OCI-LY3 (cell line): ENCODE data around the gene DENND4A.

Experiments
- H2AFZ ChIP-seq: fragments of 200-600, 300-600 bp; shearing (Covaris generic); 2 replicates; pipeline ENCODE4 v1.6.0; 2014; ENCODE audit warnings: antibody characterized with exemption, low read depth, low read length
- H3K27ac ChIP-seq: fragments of 200-600, 300-600 bp; sonication (generic); 2 replicates; pipeline ENCODE4 v1.5.1; 2014; ENCODE audit warnings: mild to moderate bottlenecking, low read length, moderate library complexity, mixed read lengths
- H3K27me3 ChIP-seq: fragments of 200-600, 300-600 bp; sonication (generic); 2 replicates; pipeline ENCODE4 v1.6.1; 2014; ENCODE audit warnings: low read depth, low read length, mixed read lengths
- H3K36me3 ChIP-seq: fragments of 200-600, 300-600 bp; sonication (generic); replicated peaks from 2 replicates; pipeline ENCODE3; 2014; ENCODE audit warnings: low read depth, low read length, mixed read lengths
- H3K4me1 ChIP-seq: fragments of 300-600, 200-600 bp; sonication (generic); 2 replicates; pipeline ENCODE4 v1.6.1; 2014; ENCODE audit warnings: low read length, mixed read lengths
- H3K4me2 ChIP-seq: fragments of 200-600, 300-600 bp; sonication (generic); 2 replicates; pipeline ENCODE4 v1.6.1; 2014; ENCODE audit warnings: low read length, mixed read lengths
- H3K4me3 ChIP-seq: fragments of 300-600, 200-600 bp; sonication (generic); 2 replicates; pipeline ENCODE4 v1.5.1; 2014; ENCODE audit warnings: antibody characterized with exemption, mild to moderate bottlenecking, low read length, moderate library complexity
- H3K79me2 ChIP-seq: fragments of 300-600, 200-600 bp; shearing (Covaris generic); 2 replicates; pipeline ENCODE4 v1.6.1; 2014; ENCODE audit warnings: mild to moderate bottlenecking, low read length, mixed read lengths
- H3K9ac ChIP-seq: fragments of 300-600, 200-600 bp; shearing (Covaris generic); 2 replicates; pipeline ENCODE4 v1.6.0; 2014; ENCODE audit warnings: mild to moderate bottlenecking, low read length, moderate library complexity
- H3K9me3 ChIP-seq: fragments of 200-600, 300-600 bp; shearing (Covaris generic); 2 replicates; pipeline ENCODE4 v1.6.1; 2014; ENCODE audit warnings: low read length, mixed read lengths; ENCODE audit not compliant: insufficient read depth
- H4K20me1 ChIP-seq: fragments of 200-600, 300-600 bp; sonication (generic); 2 replicates; pipeline ENCODE4 v1.6.1; 2016; ENCODE audit warnings: low read length, mixed read lengths; ENCODE audit not compliant: insufficient read depth
- EZH2phosphoT487 ChIP-seq: fragments of 200-600 bp; shearing (Covaris generic); IDR thresholded peaks from 2 replicates; pipeline ENCODE4 v1.6.1; 2018; ENCODE audit warnings: antibody characterized with exemption, mixed run types, low read depth
- TF ChIP-seq, protein P1 (sequence below): fragments of 200-600, 300-600 bp; sonication (generic); IDR thresholded peaks from 2 replicates; pipeline ENCODE4 v1.5.1; 2014; ENCODE audit warnings: antibody characterized with exemption, low read length, low read depth

Gene DENND4A

DNA sequence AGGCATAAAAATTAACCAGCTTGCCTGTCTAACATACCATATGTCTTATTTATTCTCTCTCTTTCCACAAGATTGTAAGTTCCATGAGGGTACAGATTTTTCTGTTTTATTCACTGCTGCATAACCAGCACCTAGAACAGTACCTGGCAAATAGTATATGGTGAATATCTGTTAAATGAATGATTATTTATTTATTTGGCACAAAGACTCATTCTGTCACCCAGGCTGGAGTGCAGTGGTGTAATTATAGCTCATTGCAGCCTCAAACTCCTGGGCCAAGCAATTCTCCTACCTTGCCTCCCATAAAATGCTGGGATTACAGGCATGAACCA is 24.9 kb downstream of the DENND4A start:
- H3K36me3 ChIP-seq = peaks cover 5% of the 10 kb centered on the region
- H3K27ac ChIP-seq = no peak overlapping the region
- no peak overlapping the region for H3K4me2 ChIP-seq

DNA sequence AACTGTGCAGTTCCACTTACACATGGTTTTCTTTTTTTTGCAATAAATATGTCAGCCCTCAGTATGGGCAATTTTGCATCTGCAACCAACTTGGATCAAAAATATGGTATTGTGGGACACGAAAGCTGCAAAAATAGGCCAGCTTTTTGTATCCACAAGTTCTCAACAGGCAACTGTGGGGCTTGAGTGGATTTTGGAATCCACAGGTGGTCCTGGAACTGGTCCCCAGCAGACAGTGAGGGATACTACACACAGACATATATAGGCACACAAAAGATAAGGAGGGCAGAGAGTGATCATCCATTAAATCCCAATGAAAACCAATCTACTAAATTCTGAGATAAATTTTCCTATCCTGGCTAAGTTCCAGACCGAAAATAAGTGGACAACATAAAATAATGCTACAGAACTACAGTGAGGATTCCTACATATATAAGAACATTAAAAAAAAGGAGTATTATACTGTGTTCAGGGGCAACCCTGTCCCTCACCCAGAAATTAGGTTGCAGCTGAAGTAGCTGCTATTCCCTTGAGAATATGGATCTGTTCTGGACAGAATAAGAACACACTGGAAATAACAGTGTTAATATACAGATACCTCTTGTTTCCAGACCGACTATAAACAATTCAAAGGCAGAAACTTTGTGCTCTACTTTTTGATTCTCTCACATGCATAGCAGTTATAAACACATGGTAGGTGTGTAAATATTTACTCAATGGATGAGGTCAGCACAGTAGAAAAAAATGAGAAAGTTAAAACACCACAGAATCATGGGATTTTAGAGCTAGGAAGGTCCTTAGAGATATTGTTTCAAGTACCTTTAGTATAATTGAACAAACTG is 25.4 kb downstream of the DENND4A start:
- peaks cover 18% of the 10 kb centered on the region for H3K4me1 ChIP-seq
- H3K36me3 ChIP-seq = no peaks in the 10 kb centered on the region
- H3K27me3 ChIP-seq = no peaks in the 10 kb centered on the region
- H2AFZ ChIP-seq = no peak overlapping the region
- peaks cover 88% of the 10 kb centered on the region for H4K20me1 ChIP-seq
- H3K9ac ChIP-seq = no peak overlapping the region
- H3K27ac ChIP-seq = no peak overlapping the region
- H3K4me2 ChIP-seq = no peak overlapping the region
- H3K79me2 ChIP-seq = peaks cover 99% of the 10 kb centered on the region
- H3K4me3 ChIP-seq = no peak overlapping the region
- H3K9me3 ChIP-seq = no peaks in the 10 kb centered on the region
- TF ChIP-seq EZH2phosphoT487 = no peak
- TF ChIP-seq, protein P1, sequence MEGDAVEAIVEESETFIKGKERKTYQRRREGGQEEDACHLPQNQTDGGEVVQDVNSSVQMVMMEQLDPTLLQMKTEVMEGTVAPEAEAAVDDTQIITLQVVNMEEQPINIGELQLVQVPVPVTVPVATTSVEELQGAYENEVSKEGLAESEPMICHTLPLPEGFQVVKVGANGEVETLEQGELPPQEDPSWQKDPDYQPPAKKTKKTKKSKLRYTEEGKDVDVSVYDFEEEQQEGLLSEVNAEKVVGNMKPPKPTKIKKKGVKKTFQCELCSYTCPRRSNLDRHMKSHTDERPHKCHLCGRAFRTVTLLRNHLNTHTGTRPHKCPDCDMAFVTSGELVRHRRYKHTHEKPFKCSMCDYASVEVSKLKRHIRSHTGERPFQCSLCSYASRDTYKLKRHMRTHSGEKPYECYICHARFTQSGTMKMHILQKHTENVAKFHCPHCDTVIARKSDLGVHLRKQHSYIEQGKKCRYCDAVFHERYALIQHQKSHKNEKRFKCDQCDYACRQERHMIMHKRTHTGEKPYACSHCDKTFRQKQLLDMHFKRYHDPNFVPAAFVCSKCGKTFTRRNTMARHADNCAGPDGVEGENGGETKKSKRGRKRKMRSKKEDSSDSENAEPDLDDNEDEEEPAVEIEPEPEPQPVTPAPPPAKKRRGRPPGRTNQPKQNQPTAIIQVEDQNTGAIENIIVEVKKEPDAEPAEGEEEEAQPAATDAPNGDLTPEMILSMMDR = no peak

More for the DNA sequence above, 24.9 kb downstream of the DENND4A start:
- TF ChIP-seq EZH2phosphoT487 = no peak
- TF ChIP-seq, protein P1 = no peak
- peaks cover 99% of the 10 kb centered on the region for H3K79me2 ChIP-seq
- no peak overlapping the region for H2AFZ ChIP-seq
- peaks cover 88% of the 10 kb centered on the region for H4K20me1 ChIP-seq
- H3K4me3 ChIP-seq = no peak overlapping the region
- H3K4me1 ChIP-seq = peaks cover 18% of the 10 kb centered on the region; the same call in 1 of the 2 replicates
- H3K9ac ChIP-seq = no peak overlapping the region
- no peaks in the 10 kb centered on the region for H3K27me3 ChIP-seq
- no peaks in the 10 kb centered on the region for H3K9me3 ChIP-seq

DNA sequence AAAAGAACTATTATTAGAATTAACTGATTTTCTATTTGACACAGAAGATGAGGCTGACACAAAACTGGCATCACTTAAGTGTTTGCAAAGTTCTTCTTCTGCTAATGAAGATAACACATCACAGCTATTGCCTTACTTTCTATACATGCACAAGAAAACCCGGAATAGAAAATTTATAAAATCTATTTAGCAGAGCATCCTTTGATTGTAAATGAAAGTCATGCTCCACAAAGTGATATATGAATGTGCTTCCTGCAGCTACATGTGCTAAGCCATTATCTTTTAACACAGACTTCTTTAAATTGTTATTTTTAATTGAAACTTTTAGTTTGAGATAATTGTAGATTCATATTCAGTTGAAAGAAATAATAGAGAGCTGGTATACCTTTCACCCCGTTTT is 27.0 kb downstream of the DENND4A start:
- H3K27ac ChIP-seq = no peak overlapping the region
- no peak for TF ChIP-seq EZH2phosphoT487
- TF ChIP-seq, protein P1 = no peak
- H3K4me1 ChIP-seq = peaks cover 18% of the 10 kb centered on the region
- no peak overlapping the region for H3K9ac ChIP-seq
- H3K4me3 ChIP-seq = no peak overlapping the region
- no peak overlapping the region for H2AFZ ChIP-seq
- no peaks in the 10 kb centered on the region for H3K9me3 ChIP-seq
- H3K79me2 ChIP-seq = peaks cover 95% of the 10 kb centered on the region
- peaks cover 91% of the 10 kb centered on the region for H4K20me1 ChIP-seq
- H3K36me3 ChIP-seq = no peaks in the 10 kb centered on the region
- no peak overlapping the region for H3K4me2 ChIP-seq
- no peaks in the 10 kb centered on the region for H3K27me3 ChIP-seq

DNA sequence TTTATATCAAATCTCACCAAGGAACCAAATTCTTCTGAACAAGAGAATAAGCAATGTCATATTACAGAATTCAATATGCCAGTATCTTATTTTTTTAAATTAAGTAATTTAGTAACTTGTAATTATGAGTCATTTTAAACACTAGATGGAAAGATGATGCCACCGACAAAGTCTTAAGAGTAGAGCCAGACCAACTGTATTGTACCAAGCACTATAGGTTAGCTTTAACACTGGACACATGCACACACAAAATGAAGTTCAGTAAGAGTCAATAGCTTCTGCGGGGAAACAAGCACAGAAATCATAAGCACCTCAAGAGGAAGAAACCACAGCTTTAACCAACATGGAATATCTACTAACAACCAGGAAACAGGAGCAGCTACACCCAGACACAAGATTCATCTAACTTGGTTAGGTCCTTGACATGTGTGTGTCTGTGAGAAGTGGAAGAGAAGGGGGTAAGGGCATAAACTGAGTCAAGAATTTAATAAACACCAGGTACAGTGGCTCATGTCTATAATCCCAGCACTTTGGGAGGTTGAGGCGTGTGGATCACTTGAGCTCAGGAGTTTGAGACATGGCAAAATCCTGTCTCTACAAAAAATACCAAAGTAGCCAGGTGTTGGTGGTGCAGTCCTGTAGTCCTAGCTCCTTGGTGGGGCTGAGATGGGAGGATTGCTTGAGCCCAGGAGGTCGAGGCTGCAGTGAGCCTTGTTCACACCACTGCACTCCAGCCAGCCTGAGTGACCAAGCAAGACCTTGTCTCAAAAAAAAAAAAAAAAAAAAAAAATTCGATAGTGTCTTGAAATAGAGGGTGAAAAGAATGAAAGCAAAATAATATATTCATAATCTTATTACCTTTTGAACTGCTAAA is 28.9 kb downstream of the DENND4A start:
- Histone ChIP-seq H3K27me3 (no peaks in the 10 kb centered on the region), H3K4me3 (no peak overlapping the region), H3K9ac (no peak overlapping the region), H3K36me3 (peaks cover 15% of the 10 kb centered on the region), H3K9me3 (no peaks in the 10 kb centered on the region), H3K79me2 (peaks cover 88% of the 10 kb centered on the region), H2AFZ (no peak overlapping the region), H3K4me1 (peaks cover 16% of the 10 kb centered on the region), H3K4me2 (no peak overlapping the region), H3K27ac (no peak overlapping the region), H4K20me1 (peaks cover 83% of the 10 kb centered on the region)
- TF ChIP-seq EZH2phosphoT487 = no peak
- TF ChIP-seq, protein P1 = no peak
